Activated naive CD4-positive, alpha-beta T cell treated with anti-CD3 and anti-CD28 coated beads for 36 hours (primary cell): Measurements from ENCODE around the gene WBP1L. TPM values are rescaled to one million over a fixed set of nuclear protein-coding genes. Genes with fewer than 3 reads are reported as not detected.

Source experiments
- CTCF ChIA-PET: fragments of 350-600 bp; sonication (Branson Sonifier 250); formaldehyde crosslinking; loops from one replicate; lab custom pipeline; 2021; ENCODE audit warnings: antibody characterized with exemption; lab: Charles Lee
- DNase-seq: peaks from one replicate; pipeline ENCODE4 v3.0.0-alpha.2; 2020
- H3K27ac Mint-ChIP-seq: one replicate; pipeline ENCODE4 v1.8.0; 2021; ENCODE audit warnings: mild to moderate bottlenecking, mixed read lengths
- H3K27me3 Mint-ChIP-seq: one replicate; pipeline ENCODE4 v1.8.0; 2021; ENCODE audit warnings: low read depth, mixed read lengths
- H3K36me3 Mint-ChIP-seq: one replicate; pipeline ENCODE4 v1.8.0; 2021; ENCODE audit warnings: low read depth, mixed read lengths
- H3K4me1 Mint-ChIP-seq: one replicate; pipeline ENCODE4 v1.8.0; 2021; ENCODE audit warnings: low read depth, mixed read lengths
- H3K4me3 Mint-ChIP-seq: one replicate; pipeline ENCODE4 v1.8.0; 2021; ENCODE audit warnings: mild to moderate bottlenecking, moderate library complexity, mixed read lengths
- H3K9me3 Mint-ChIP-seq: one replicate; pipeline ENCODE4 v1.8.0; 2021; ENCODE audit warnings: mixed read lengths
- intact Hi-C: fragments of 100-400 bp; cut with micrococcal nuclease; formaldehyde crosslinking; loops from one replicate; pipeline ENCODE4 v1.15.1; 2023
- total RNA-seq, 2 experiments: library from RNA; stranded (reverse); gene quantifications; one replicate each; pipeline ENCODE4 v1.2.3, GENCODE V29; 2021

WBP1L gene
- total RNA-seq, 2 experiments from 2014 or later = 10.5 to 11.8 TPM

DNA sequence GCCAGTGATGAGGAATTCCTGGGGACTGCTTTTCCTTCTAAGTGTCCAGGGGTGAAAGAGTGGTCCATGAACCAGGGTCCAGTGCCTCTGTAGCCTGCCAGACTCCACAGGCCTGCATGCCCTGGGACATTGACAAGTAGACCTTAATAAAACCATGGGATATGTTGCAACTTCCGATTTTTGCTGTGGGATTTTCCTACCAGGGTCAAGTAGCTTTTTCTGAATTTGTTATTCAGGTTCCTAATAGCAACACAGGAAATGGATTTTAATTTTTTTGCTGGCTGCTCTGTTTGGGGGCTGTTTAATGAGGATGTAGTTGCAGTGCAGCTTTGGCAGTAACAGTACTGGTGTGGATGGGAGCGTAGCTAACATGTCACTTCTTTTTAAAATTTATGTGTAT, 42.1 kb downstream of the WBP1L start:
- Mint-ChIP-seq H3K27me3 (no peaks in the 10 kb centered on the region), H3K9me3 (no peaks in the 10 kb centered on the region), H3K4me1 (peaks cover 26% of the 10 kb centered on the region), H3K36me3 (peaks cover 8% of the 10 kb centered on the region), H3K27ac (no peak overlapping the region), H3K4me3 (no peak overlapping the region)
- intact Hi-C loops = no loop called here
- DNase-seq = no peak
- CTCF ChIA-PET = interaction anchor here (0.6 to 0.7 kb wide), 2 partner anchors 33 to 508 kb away, joined by 3 read pairs; no protein-coding TSS in a partner anchor

GRCh38 chr10:102791754-102792395, 48.1 kb downstream of the WBP1L start:
- H3K27me3 Mint-ChIP-seq = no peaks in the 10 kb centered on the region
- H3K4me3 Mint-ChIP-seq = no peak overlapping the region
- H3K9me3 Mint-ChIP-seq = no peaks in the 10 kb centered on the region
- intact Hi-C loops = no loop called here
- CTCF ChIA-PET = interaction anchor here (0.8 kb wide), 1 partner anchor 40 kb away, joined by 3 read pairs; no protein-coding TSS in a partner anchor
- no peak overlapping the region for H3K27ac Mint-ChIP-seq
- peaks cover 37% of the 10 kb centered on the region for H3K4me1 Mint-ChIP-seq
- H3K36me3 Mint-ChIP-seq = peaks cover 8% of the 10 kb centered on the region
- no peak for DNase-seq

GRCh38 chr10:102795453-102796406, 52.0 kb downstream of the WBP1L start:
- CTCF ChIA-PET = no interaction called here
- intact Hi-C loops = no loop called here
- Mint-ChIP-seq H3K27ac (peak overlapping the region; percentile 66), H3K4me1 (peaks cover 37% of the 10 kb centered on the region), H3K9me3 (no peaks in the 10 kb centered on the region), H3K36me3 (peaks cover 2% of the 10 kb centered on the region), H3K27me3 (no peaks in the 10 kb centered on the region), H3K4me3 (no peak overlapping the region)
- DNase-seq = no peak

- intact Hi-C loops = no loop called here
- Mint-ChIP-seq H3K27ac (peak overlapping the region; percentile 66), H3K4me3 (no peak overlapping the region), H3K9me3 (no peaks in the 10 kb centered on the region), H3K4me1 (peaks cover 41% of the 10 kb centered on the region), H3K27me3 (no peaks in the 10 kb centered on the region), H3K36me3 (peaks cover 2% of the 10 kb centered on the region)
- DNase-seq = peak; percentile 79
- CTCF ChIA-PET = no interaction called here
Measured at GRCh38 chr10:102796407-102797176, 52.8 kb downstream of the WBP1L start.

DNA sequence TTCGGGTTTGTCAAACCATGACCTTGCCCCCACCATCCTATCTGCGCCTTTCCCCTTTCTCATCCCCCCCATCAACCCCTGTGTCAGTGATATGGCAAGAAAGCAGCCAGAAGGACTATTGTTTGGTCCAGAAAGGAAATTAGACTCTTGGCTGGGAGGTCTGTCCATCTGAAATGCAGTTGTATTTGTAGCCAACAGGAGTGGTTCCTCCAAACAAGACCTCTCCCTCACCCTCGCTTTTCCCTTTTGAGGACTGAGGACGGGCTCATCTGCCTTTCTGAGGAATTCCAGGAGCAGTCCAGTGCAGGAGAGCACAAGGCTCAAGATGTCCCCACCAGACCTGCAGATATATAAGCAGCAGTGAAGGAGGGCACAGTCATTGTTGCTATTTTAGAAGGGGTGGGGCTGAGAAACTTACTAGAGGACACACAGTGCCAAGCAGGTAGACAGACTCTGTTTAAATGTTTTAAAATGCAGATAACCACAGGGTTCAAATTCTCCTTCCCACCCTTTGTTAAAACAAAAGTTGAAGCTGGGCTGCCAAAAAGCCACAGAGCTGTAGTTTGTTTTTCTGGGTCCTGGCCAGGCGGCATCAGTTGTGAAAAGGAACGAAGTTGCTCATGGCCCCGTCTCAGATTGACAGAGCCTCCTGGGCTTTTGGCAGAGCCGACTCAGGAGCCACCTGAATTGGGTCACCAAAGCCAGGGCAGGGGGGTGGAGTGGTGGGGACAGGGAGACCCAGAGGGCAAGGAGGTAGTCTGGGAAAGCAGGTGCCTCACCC, 56.1 kb downstream of the WBP1L start:
- H3K4me1 Mint-ChIP-seq = peaks cover 53% of the 10 kb centered on the region

DNA sequence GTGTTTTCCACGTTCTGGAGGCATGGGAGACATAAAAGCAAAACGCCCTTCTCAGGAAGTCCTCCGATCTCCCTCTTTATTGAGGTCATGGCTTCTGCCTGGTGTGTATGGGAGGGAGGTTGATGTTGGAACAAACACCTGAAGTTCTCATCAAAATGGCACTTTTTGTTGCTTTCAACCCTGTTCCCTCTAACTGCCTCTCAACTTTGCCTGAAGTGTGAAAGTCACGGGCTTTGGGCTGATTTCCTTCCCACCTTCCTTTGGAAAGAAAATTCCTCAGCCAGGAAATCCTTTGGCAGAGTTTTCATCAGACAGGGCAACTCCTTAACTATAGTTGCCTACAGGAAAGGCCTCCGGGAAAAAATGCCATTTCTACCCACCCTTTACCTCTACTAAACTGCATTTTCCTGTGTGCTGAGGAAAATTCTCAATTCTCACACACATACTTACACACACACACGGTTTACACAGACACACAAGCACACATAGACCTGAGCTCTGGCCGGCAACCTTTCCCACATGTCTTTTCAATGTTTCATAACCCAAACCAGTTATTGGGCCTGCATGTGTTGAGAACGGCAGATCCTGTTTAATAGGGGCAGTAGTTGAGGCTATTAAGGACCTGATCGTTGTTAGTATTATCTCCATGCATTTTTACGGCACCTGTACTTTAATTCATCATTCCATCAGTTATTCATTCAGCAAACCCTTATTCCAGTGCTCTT, 57.0 kb downstream of the WBP1L start:
- CTCF ChIA-PET = no interaction called here

More for the DNA sequence above, 56.1 kb downstream of the WBP1L start:
- intact Hi-C loops = no loop called here
- no peak for DNase-seq
- H3K4me3 Mint-ChIP-seq = no peak overlapping the region
- peak overlapping the region; percentile 17 for H3K27ac Mint-ChIP-seq
- no peaks in the 10 kb centered on the region for H3K9me3 Mint-ChIP-seq
- H3K27me3 Mint-ChIP-seq = no peaks in the 10 kb centered on the region
- peaks cover 14% of the 10 kb centered on the region for H3K36me3 Mint-ChIP-seq
- CTCF ChIA-PET = no interaction called here

GRCh38 chr10:102801496-102801895, 57.7 kb downstream of the WBP1L start:
- intact Hi-C loops = no loop called here
- CTCF ChIA-PET = interaction anchor here (0.7 kb wide), 1 partner anchor 303 kb away, joined by 4 read pairs; no protein-coding TSS in a partner anchor
- H3K4me3 Mint-ChIP-seq = no peak overlapping the region
- H3K4me1 Mint-ChIP-seq = peaks cover 38% of the 10 kb centered on the region
- DNase-seq = no peak
- peak overlapping the region; percentile 62 for H3K27ac Mint-ChIP-seq
- H3K36me3 Mint-ChIP-seq = peaks cover 14% of the 10 kb centered on the region
- no peaks in the 10 kb centered on the region for H3K27me3 Mint-ChIP-seq
- no peaks in the 10 kb centered on the region for H3K9me3 Mint-ChIP-seq

More for the DNA sequence above, 57.0 kb downstream of the WBP1L start:
- H3K4me3 Mint-ChIP-seq = no peak overlapping the region
- peaks cover 14% of the 10 kb centered on the region for H3K36me3 Mint-ChIP-seq
- H3K9me3 Mint-ChIP-seq = no peaks in the 10 kb centered on the region
- H3K27me3 Mint-ChIP-seq = no peaks in the 10 kb centered on the region
- intact Hi-C loops = no loop called here
- H3K27ac Mint-ChIP-seq = peak overlapping the region; percentile 26
- no peak for DNase-seq
- H3K4me1 Mint-ChIP-seq = peaks cover 46% of the 10 kb centered on the region

GRCh38 chr10:102801978-102802377, 58.2 kb downstream of the WBP1L start:
- DNase-seq = no peak
- H3K27me3 Mint-ChIP-seq = no peaks in the 10 kb centered on the region
- H3K27ac Mint-ChIP-seq = peak overlapping the region; percentile 93
- intact Hi-C loops = loop anchor here (2.0 kb wide), 2 partner anchors 49 to 159 kb away; no protein-coding TSS in a partner anchor
- CTCF ChIA-PET = interaction anchor here (0.6 to 0.7 kb wide), 2 partner anchors 15 to 303 kb away, joined by 3 to 4 read pairs; no protein-coding TSS in a partner anchor
- H3K4me3 Mint-ChIP-seq = no peak overlapping the region
- no peaks in the 10 kb centered on the region for H3K9me3 Mint-ChIP-seq
- H3K36me3 Mint-ChIP-seq = peaks cover 14% of the 10 kb centered on the region
- H3K4me1 Mint-ChIP-seq = peaks cover 36% of the 10 kb centered on the region

GRCh38 chr10:102802920-102803534, 59.3 kb downstream of the WBP1L start:
- Mint-ChIP-seq H3K4me1 (peaks cover 35% of the 10 kb centered on the region), H3K27ac (peak overlapping the region; percentile 93), H3K27me3 (no peaks in the 10 kb centered on the region), H3K9me3 (no peaks in the 10 kb centered on the region), H3K4me3 (no peak overlapping the region), H3K36me3 (peaks cover 14% of the 10 kb centered on the region)
- CTCF ChIA-PET = interaction anchor here (0.6 kb wide), 2 partner anchors 16 to 399 kb away, joined by 3 to 4 read pairs; no protein-coding TSS in a partner anchor
- peak; percentile 66 for DNase-seq
- intact Hi-C loops = loop anchor here (1.0 to 2.0 kb wide), 5 partner anchors 30 to 160 kb away; partner anchors contain the start of genes ARL3, SFXN2 and WBP1L

DNA sequence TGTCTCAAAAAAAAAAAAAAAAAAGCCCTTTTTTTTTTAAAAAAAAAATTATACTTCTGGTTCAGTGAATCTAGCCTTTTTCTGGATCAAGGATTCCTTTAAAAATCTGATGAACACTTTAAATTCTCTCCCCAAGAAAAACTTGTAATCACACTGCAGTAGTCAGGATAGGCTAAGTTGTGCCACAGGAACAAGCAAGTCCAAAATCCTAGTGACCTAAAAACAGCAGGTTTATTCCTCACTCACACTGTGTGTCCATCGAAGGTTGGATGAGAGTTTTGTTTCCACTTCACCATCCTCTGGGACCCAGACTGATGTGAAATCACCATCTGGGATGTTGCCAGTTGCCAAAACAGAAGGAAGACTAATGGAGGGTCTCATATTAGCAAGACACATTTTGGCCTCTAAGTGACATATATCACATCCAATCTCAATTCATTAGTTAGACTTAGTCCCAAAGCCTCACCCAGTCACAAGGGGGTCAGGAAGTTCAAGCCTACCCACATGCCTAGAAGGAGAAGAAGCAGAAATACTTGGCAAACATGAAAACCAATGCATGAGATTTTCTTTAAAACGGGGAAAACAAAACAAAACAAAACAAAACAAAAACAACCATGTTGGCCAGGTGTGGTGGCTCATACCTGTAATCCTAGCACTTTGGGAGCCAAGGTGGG, 60.8 kb downstream of the WBP1L start:
- Mint-ChIP-seq H3K9me3 (no peaks in the 10 kb centered on the region), H3K27ac (peak overlapping the region; percentile 78), H3K4me3 (no peak overlapping the region), H3K4me1 (peaks cover 35% of the 10 kb centered on the region), H3K36me3 (peaks cover 12% of the 10 kb centered on the region), H3K27me3 (no peaks in the 10 kb centered on the region)
- intact Hi-C loops = no loop called here
- CTCF ChIA-PET = interaction anchor here (0.6 kb wide), 1 partner anchor 126 kb away, joined by 5 read pairs; no protein-coding TSS in a partner anchor
- no peak for DNase-seq
